CD4-positive, alpha-beta T cell (primary cell): ENCODE measurements around the gene PIAS2. TPM values are rescaled to one million over a fixed set of nuclear protein-coding genes. Genes with fewer than 3 reads are reported as not detected.

Source experiments
- ATAC-seq: fragments of 200-7000 bp; cut with Tn5 transposase; one replicate; pipeline ENCODE4 v1.10.0; 2022; ENCODE audit warnings: mild to moderate bottlenecking; ENCODE audit not compliant: poor library complexity
- CTCF ChIA-PET: fragments of 350-600 bp; sonication (Branson Sonifier 250); formaldehyde crosslinking; loops from one replicate; lab custom pipeline; 2021; ENCODE audit warnings: antibody characterized with exemption, inconsistent platforms; lab: Charles Lee
- POLR2A ChIA-PET: fragments of 350-600 bp; sonication (Branson Sonifier 250); formaldehyde crosslinking; loops from one replicate; lab custom pipeline; 2021; ENCODE audit warnings: antibody characterized with exemption, inconsistent platforms; lab: Charles Lee
- DNase-seq, 14 experiments: peaks; one replicate each; pipeline ENCODE4 v3.0.0-alpha.2; 2013 to 2020; ENCODE audit warnings: mixed read lengths in 2 of 14
- H3K27ac ChIP-seq, 2 donors: one replicate each; pipeline versions ENCODE4 v1.5.1 to v1.7.0; 2013; ENCODE audit warnings: low read length in 2 of 2, low read depth in 1 of 2, mild to moderate bottlenecking in 1 of 2
- H3K27me3 ChIP-seq, 2 experiments: 1 replicate in 1 of 2; 2 replicates in 1 of 2; pipeline versions ENCODE4 v1.6.1 to v1.7.0; 2013; ENCODE audit warnings: low read length in 2 of 2, control low read depth in 1 of 2, mild to moderate bottlenecking in 1 of 2, moderate library complexity in 1 of 2; ENCODE audit not compliant: insufficient read depth in 2 of 2, control insufficient read depth in 1 of 2
- H3K36me3 ChIP-seq: one replicate; pipeline ENCODE4 v1.6.1; 2013; ENCODE audit warnings: low read length, control low read depth; ENCODE audit not compliant: insufficient read depth
- H3K4me1 ChIP-seq: one replicate; pipeline ENCODE4 v1.6.1; 2013; ENCODE audit warnings: low read length, control low read depth; ENCODE audit not compliant: insufficient read depth
- H3K4me3 ChIP-seq: one replicate; pipeline ENCODE4 v1.5.1; 2013; ENCODE audit warnings: mild to moderate bottlenecking, low read length, moderate library complexity
- H3K9me3 ChIP-seq, 2 experiments: 1 replicate in 1 of 2; 2 replicates in 1 of 2; pipeline versions ENCODE4 v1.6.1 to v1.7.0; 2013; ENCODE audit warnings: low read length in 2 of 2, mild to moderate bottlenecking in 2 of 2, control low read depth in 1 of 2, moderate library complexity in 1 of 2; ENCODE audit not compliant: control insufficient read depth in 1 of 2, insufficient read depth in 1 of 2
- H3K27ac Mint-ChIP-seq: one replicate; pipeline ENCODE4 v1.8.0; 2020; ENCODE audit warnings: mixed read lengths
- H3K27me3 Mint-ChIP-seq: one replicate; pipeline ENCODE4 v1.8.0; 2021; ENCODE audit warnings: mixed read lengths
- H3K36me3 Mint-ChIP-seq: one replicate; pipeline ENCODE4 v1.8.0; 2021; ENCODE audit warnings: low read depth, mixed read lengths
- H3K4me1 Mint-ChIP-seq: one replicate; pipeline ENCODE4 v1.8.0; 2021; ENCODE audit warnings: low read depth, mixed read lengths
- H3K4me3 Mint-ChIP-seq: one replicate; pipeline ENCODE4 v1.8.0; 2020; ENCODE audit warnings: mild to moderate bottlenecking, mixed read lengths
- H3K9me3 Mint-ChIP-seq: one replicate; pipeline ENCODE4 v1.8.0; 2020; ENCODE audit warnings: mixed read lengths
- intact Hi-C, 2 experiments: fragments of 100-400 bp; cut with DNase I in 1 of 2; cut with micrococcal nuclease in 1 of 2; formaldehyde crosslinking; loops; one replicate each; pipeline versions ENCODE4 v1.15.1 to v1.9.0; 2023 to 2025; cut with DNase I, micrococcal nuclease
- total RNA-seq, 174 experiments: library from RNA in 2 of 174; stranded (reverse) in 2 of 174; gene quantifications; one replicate each; pipeline ENCODE4 v1.2.3 and lab custom pipeline; 2021 to 2026
- TF ChIP-seq, protein P1 (sequence below): fragments of 200-600 bp; IDR thresholded peaks from one replicate; pipeline ENCODE4 v1.8.0; 2022; ENCODE audit warnings: antibody characterized with exemption, mild to moderate bottlenecking

PIAS2 gene
- total RNA-seq, 2 experiments from 2014 or later, result 32.0 to 36.3 TPM

GRCh38 chr18:46946656-46947282 lies 29.5 kb upstream of the PIAS2 start:
- Mint-ChIP-seq H3K4me3 (no peak overlapping the region), H3K27me3 (peaks cover 28% of the 10 kb centered on the region), H3K36me3 (no peaks in the 10 kb centered on the region), H3K4me1 (no peaks in the 10 kb centered on the region), H3K9me3 (no peaks in the 10 kb centered on the region), H3K27ac (no peak overlapping the region)
- CTCF ChIA-PET, result no interaction called here
- Histone ChIP-seq H3K4me1 (peaks cover 5% of the 10 kb centered on the region), H3K36me3 (no peaks in the 10 kb centered on the region), H3K27ac (no peak overlapping the region), H3K9me3 (no peaks in the 10 kb centered on the region), H3K27me3 (peaks cover 2 to 14% of the 10 kb centered on the region in 2 experiments), H3K4me3 (peak overlapping the region; percentile 62)
- intact Hi-C loops, result no loop called here
- DNase-seq, result peak; percentile 5 to 65 (median 26)
- POLR2A ChIA-PET, result no interaction called here
- peak; percentile 82 for ATAC-seq
- TF ChIP-seq, protein P1, sequence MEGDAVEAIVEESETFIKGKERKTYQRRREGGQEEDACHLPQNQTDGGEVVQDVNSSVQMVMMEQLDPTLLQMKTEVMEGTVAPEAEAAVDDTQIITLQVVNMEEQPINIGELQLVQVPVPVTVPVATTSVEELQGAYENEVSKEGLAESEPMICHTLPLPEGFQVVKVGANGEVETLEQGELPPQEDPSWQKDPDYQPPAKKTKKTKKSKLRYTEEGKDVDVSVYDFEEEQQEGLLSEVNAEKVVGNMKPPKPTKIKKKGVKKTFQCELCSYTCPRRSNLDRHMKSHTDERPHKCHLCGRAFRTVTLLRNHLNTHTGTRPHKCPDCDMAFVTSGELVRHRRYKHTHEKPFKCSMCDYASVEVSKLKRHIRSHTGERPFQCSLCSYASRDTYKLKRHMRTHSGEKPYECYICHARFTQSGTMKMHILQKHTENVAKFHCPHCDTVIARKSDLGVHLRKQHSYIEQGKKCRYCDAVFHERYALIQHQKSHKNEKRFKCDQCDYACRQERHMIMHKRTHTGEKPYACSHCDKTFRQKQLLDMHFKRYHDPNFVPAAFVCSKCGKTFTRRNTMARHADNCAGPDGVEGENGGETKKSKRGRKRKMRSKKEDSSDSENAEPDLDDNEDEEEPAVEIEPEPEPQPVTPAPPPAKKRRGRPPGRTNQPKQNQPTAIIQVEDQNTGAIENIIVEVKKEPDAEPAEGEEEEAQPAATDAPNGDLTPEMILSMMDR, result no peak

GRCh38 chr18:46942646-46943045 lies 25.3 kb upstream of the PIAS2 start:
- no peak for DNase-seq
- Mint-ChIP-seq H3K27ac (no peak overlapping the region), H3K4me3 (no peak overlapping the region)

GRCh38 chr18:46939998-46940571 lies 22.8 kb upstream of the PIAS2 start:
- ChIA-PET POLR2A (interaction anchor here (1.2 kb wide), 1 partner anchor 23 kb away, joined by 3 read pairs; the partner anchor contains the start of genes KATNAL2 and PIAS2), CTCF (no interaction called here)
- Histone ChIP-seq H3K36me3 (no peaks in the 10 kb centered on the region), H3K9me3 (no peaks in the 10 kb centered on the region), H3K27me3 (no peaks in the 10 kb centered on the region), H3K4me3 (no peak overlapping the region), H3K27ac (no peak overlapping the region), H3K4me1 (peaks cover 4% of the 10 kb centered on the region)
- Mint-ChIP-seq H3K27me3 (peaks cover 6% of the 10 kb centered on the region), H3K36me3 (no peaks in the 10 kb centered on the region), H3K9me3 (no peaks in the 10 kb centered on the region), H3K27ac (no peak overlapping the region), H3K4me1 (no peaks in the 10 kb centered on the region), H3K4me3 (no peak overlapping the region)
- ATAC-seq (no peak), DNase-seq (no peak)
- intact Hi-C loops, result no loop called here
- TF ChIP-seq, protein P1, result no peak

More at GRCh38 chr18:46942646-46943045, 25.3 kb upstream of the PIAS2 start:
- Mint-ChIP-seq H3K27me3 (peaks cover 9% of the 10 kb centered on the region), H3K36me3 (no peaks in the 10 kb centered on the region), H3K4me1 (no peaks in the 10 kb centered on the region), H3K9me3 (no peaks in the 10 kb centered on the region)
- ChIA-PET POLR2A (no interaction called here), CTCF (no interaction called here)
- peaks cover 5% of the 10 kb centered on the region for H3K4me1 ChIP-seq
- TF ChIP-seq, protein P1, result no peak
- H3K36me3 ChIP-seq, result no peaks in the 10 kb centered on the region
- intact Hi-C loops, result no loop called here
- H3K27me3 ChIP-seq, result peaks cover 0 to 4% of the 10 kb centered on the region in 2 experiments
- no peak for ATAC-seq
- H3K9me3 ChIP-seq, result no peaks in the 10 kb centered on the region
- no peak overlapping the region for H3K4me3 ChIP-seq
- H3K27ac ChIP-seq, result no peak overlapping the region
